ENCODE data around the gene PIK3C2G.

The PIK3C2G gene

GRCh38 chr12:18578191-18578590, 316.9 kb downstream of the PIK3C2G start:
- no peak overlapping the region for H3K27ac ChIP-seq (replicated peaks)
- TF ChIP-seq POLR2AphosphoS5 (IDR thresholded peaks at IDR 0.05; ENCODE audit: low read depth): no peak
- TF ChIP-seq, protein P1, sequence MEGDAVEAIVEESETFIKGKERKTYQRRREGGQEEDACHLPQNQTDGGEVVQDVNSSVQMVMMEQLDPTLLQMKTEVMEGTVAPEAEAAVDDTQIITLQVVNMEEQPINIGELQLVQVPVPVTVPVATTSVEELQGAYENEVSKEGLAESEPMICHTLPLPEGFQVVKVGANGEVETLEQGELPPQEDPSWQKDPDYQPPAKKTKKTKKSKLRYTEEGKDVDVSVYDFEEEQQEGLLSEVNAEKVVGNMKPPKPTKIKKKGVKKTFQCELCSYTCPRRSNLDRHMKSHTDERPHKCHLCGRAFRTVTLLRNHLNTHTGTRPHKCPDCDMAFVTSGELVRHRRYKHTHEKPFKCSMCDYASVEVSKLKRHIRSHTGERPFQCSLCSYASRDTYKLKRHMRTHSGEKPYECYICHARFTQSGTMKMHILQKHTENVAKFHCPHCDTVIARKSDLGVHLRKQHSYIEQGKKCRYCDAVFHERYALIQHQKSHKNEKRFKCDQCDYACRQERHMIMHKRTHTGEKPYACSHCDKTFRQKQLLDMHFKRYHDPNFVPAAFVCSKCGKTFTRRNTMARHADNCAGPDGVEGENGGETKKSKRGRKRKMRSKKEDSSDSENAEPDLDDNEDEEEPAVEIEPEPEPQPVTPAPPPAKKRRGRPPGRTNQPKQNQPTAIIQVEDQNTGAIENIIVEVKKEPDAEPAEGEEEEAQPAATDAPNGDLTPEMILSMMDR (IDR thresholded peaks at IDR 0.05; ENCODE audit: insufficient read depth, low read length): no peak
- TF ChIP-seq SPI1 (IDR thresholded peaks at IDR 0.05; ENCODE audit: borderline replicate concordance, low read depth): no peak
- TF ChIP-seq GABPA (IDR thresholded peaks at IDR 0.05; ENCODE audit: low read depth): no peak
- TF ChIP-seq REST (IDR thresholded peaks at IDR 0.05; ENCODE audit: insufficient replicate concordance, low read depth): no peak
- DNase-seq (ENCODE audit: low read depth in 1 of 2, low spot score in 1 of 2): no peak
- H3K4me3 ChIP-seq (replicated peaks; ENCODE audit: insufficient read depth, low read length): no peak overlapping the region
- no peaks in the 10 kb centered on the region for H3K27me3 ChIP-seq (ENCODE audit: insufficient read depth, poor library complexity, severe bottlenecking)

GRCh38 chr12:18580291-18580690, 319.0 kb downstream of the PIK3C2G start:
- H3K4me3 ChIP-seq (replicated peaks; ENCODE audit: insufficient read depth, low read length): no peak overlapping the region
- no peak overlapping the region for H3K27ac ChIP-seq (replicated peaks)
- no peak for TF ChIP-seq GABPA (IDR thresholded peaks at IDR 0.05; ENCODE audit: low read depth)
- TF ChIP-seq REST (IDR thresholded peaks at IDR 0.05; ENCODE audit: insufficient replicate concordance, low read depth): no peak
- TF ChIP-seq SPI1 (IDR thresholded peaks at IDR 0.05; ENCODE audit: borderline replicate concordance, low read depth): no peak
- DNase-seq (ENCODE audit: low read depth in 1 of 2, low spot score in 1 of 2): no peak
- H3K27me3 ChIP-seq (ENCODE audit: insufficient read depth, poor library complexity, severe bottlenecking): no peaks in the 10 kb centered on the region

DNA sequence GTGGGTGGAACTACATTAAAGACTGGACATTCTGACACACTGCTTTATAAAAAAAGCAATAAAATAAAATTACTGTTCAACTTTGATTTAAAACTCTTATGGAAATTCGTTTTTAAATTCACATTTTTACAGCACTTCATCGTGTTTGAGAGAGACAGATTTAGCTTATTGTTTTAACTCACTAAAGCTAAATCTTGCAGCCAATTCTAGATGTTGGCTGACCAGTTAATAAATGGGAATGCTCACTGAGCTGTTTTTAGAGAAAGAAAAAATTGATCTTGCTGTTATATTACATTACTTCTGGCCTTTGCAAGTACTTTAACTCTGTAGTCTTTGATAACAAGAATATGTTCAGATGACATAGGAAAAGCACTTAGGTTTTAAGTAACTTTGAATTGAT, 319.4 kb downstream of the PIK3C2G start:
- Histone ChIP-seq H3K27ac (replicated peaks) (no peak overlapping the region), H3K27me3 (ENCODE audit: insufficient read depth, poor library complexity, severe bottlenecking) (no peaks in the 10 kb centered on the region), H3K4me3 (replicated peaks; ENCODE audit: insufficient read depth, low read length) (no peak overlapping the region)
- TF ChIP-seq SPI1 (IDR thresholded peaks at IDR 0.05; ENCODE audit: borderline replicate concordance, low read depth): no peak
- TF ChIP-seq, protein P1 (IDR thresholded peaks at IDR 0.05; ENCODE audit: insufficient read depth, low read length): no peak
- DNase-seq (ENCODE audit: low read depth in 1 of 2, low spot score in 1 of 2): no peak

GRCh38 chr12:18581232-18581962, 320.1 kb downstream of the PIK3C2G start:
- Histone ChIP-seq H3K4me3 (replicated peaks; ENCODE audit: insufficient read depth, low read length) (no peak overlapping the region), H3K27me3 (ENCODE audit: insufficient read depth, poor library complexity, severe bottlenecking) (no peaks in the 10 kb centered on the region), H3K27ac (replicated peaks) (no peak overlapping the region)
- DNase-seq (ENCODE audit: low read depth in 1 of 2, low spot score in 1 of 2): no peak
- TF ChIP-seq POLR2AphosphoS5 (IDR thresholded peaks at IDR 0.05; ENCODE audit: low read depth) (no peak), SPI1 (IDR thresholded peaks at IDR 0.05; ENCODE audit: borderline replicate concordance, low read depth) (no peak), REST (IDR thresholded peaks at IDR 0.05; ENCODE audit: insufficient replicate concordance, low read depth) (no peak), GABPA (IDR thresholded peaks at IDR 0.05; ENCODE audit: low read depth) (no peak)
- TF ChIP-seq, protein P1 (IDR thresholded peaks at IDR 0.05; ENCODE audit: insufficient read depth, low read length): no peak

Measured in HL-60 (cell line).